Transverse colon (tissue), 4 donors: ENCODE results near the gene CORIN. TPM values are rescaled to one million over a fixed set of nuclear protein-coding genes. Genes with fewer than 3 reads are reported as not detected.

Source experiments
- DNase-seq: peaks from one replicate; pipeline ENCODE4 v3.0.0-alpha.2; 2019
- H3K27ac ChIP-seq, 4 donors: fragments of 200-600 bp; sonication (generic); 2 replicates each; pipeline ENCODE4 v1.5.1; 2016 to 2018; ENCODE audit warnings: inconsistent platforms in 4 of 4
- H3K27me3 ChIP-seq: fragments of 200-600 bp; sonication (generic); 2 replicates; pipeline ENCODE4 v1.5.1; 2017; ENCODE audit warnings: inconsistent platforms
- H3K36me3 ChIP-seq, 4 donors: fragments of 200-600 bp; sonication (generic); 2 replicates each; pipeline ENCODE4 v1.5.1; 2017 to 2019; ENCODE audit warnings: inconsistent platforms in 4 of 4
- H3K4me1 ChIP-seq, 4 donors: fragments of 200-600 bp; sonication (generic); 2 replicates each; pipeline ENCODE4 v1.5.1; 2017 to 2020; ENCODE audit warnings: inconsistent platforms in 4 of 4
- H3K4me3 ChIP-seq, 4 donors: fragments of 200-600 bp; sonication (generic); 1 replicate in 1 of 4; 2 replicates in 3 of 4; pipeline versions ENCODE4 v1.5.1 to v1.6.1; 2017 to 2019; ENCODE audit warnings: inconsistent platforms in 4 of 4
- H3K9me3 ChIP-seq, 2 donors: fragments of 200-600 bp; sonication (generic); 2 replicates each; pipeline ENCODE4 v1.5.1; 2017 to 2019; ENCODE audit warnings: inconsistent platforms in 2 of 2
- EP300 ChIP-seq: sonication (generic); formaldehyde crosslinking; IDR thresholded peaks from one replicate; pipeline ENCODE4 v1.6.1; 2017; ENCODE audit warnings: antibody characterized with exemption, low read depth
- POLR2A ChIP-seq: fragments of 450-650 bp; IDR thresholded peaks from one replicate; pipeline ENCODE4 v1.6.1; 2016; ENCODE audit warnings: antibody characterized with exemption, mild to moderate bottlenecking, moderate library complexity
- POLR2AphosphoS5 ChIP-seq, 3 donors: sonication (generic); formaldehyde crosslinking; IDR thresholded peaks; one replicate each; pipeline ENCODE4 v1.6.1; 2016; ENCODE audit warnings: antibody characterized with exemption in 3 of 3
- WGBS, 2 donors: methylation state at CpG; one replicate each; pipeline ENCODE4 v1.1.5; 2018; ENCODE audit warnings: low coverage in 1 of 2; 5-methylcytosine and 5-hydroxymethylcytosine counted together
- in situ Hi-C, 4 donors: fragments of 200-750 bp; cut with MboI; loops; one replicate each; pipeline versions ENCODE4 v1.15.0 to v1.15.1; 2017; ENCODE audit warnings: low sequenced_read_pairs in 3 of 4, low pct_ligation_motif_present in 1 of 4, low pct_unique_long_range_greater_than_20kb in 1 of 4
- intact Hi-C: fragments of 100-400 bp; cut with DNase I; formaldehyde crosslinking; loops from one replicate; pipeline ENCODE4 v1.15.1; 2023; ENCODE audit warnings: low total_unique reads
- total RNA-seq, 4 donors: library from RNA; depleted of rRNA; stranded (reverse); fragments of >200 nt; gene quantifications; one replicate each; pipeline ENCODE4 v1.1.0, GENCODE V29; 2016
- TF ChIP-seq, protein P1 (sequence below), 5 experiments: fragments of 200-600 bp in 3 of 5; fragments of 450-650 bp in 2 of 5; sonication (generic) in 3 of 5; IDR thresholded peaks; 1 replicate in 2 of 5; 2 replicates in 3 of 5; pipeline ENCODE4 v1.5.1; 2016 to 2017; ENCODE audit warnings: antibody characterized with exemption in 5 of 5, inconsistent platforms in 3 of 5, mild to moderate bottlenecking in 2 of 5, moderate library complexity in 1 of 5

The CORIN gene
- total RNA-seq, 4 donors from 2014 or later: 0.82 to 1.6 TPM; not detected in 2

- H3K4me1 ChIP-seq: no peaks in the 10 kb centered on the region
- H3K4me3 ChIP-seq: no peak overlapping the region
- 76 to 83% methylated on average over 4 of the region's 4 CpGs for WGBS, 2 donors
- no peaks in the 10 kb centered on the region for H3K9me3 ChIP-seq
- intact Hi-C loops (no loop called here), in situ Hi-C loops (no loop called here)
- no peak overlapping the region for H3K27ac ChIP-seq
- no peak for DNase-seq
- no peaks in the 10 kb centered on the region for H3K27me3 ChIP-seq
- H3K36me3 ChIP-seq: no peaks in the 10 kb centered on the region
- TF ChIP-seq POLR2A (no peak), EP300 (no peak), POLR2AphosphoS5 (IDR thresholded peaks at IDR 0.05) (no peak)
- TF ChIP-seq, protein P1, sequence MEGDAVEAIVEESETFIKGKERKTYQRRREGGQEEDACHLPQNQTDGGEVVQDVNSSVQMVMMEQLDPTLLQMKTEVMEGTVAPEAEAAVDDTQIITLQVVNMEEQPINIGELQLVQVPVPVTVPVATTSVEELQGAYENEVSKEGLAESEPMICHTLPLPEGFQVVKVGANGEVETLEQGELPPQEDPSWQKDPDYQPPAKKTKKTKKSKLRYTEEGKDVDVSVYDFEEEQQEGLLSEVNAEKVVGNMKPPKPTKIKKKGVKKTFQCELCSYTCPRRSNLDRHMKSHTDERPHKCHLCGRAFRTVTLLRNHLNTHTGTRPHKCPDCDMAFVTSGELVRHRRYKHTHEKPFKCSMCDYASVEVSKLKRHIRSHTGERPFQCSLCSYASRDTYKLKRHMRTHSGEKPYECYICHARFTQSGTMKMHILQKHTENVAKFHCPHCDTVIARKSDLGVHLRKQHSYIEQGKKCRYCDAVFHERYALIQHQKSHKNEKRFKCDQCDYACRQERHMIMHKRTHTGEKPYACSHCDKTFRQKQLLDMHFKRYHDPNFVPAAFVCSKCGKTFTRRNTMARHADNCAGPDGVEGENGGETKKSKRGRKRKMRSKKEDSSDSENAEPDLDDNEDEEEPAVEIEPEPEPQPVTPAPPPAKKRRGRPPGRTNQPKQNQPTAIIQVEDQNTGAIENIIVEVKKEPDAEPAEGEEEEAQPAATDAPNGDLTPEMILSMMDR (IDR thresholded peaks at IDR 0.05): no peak
Measured at GRCh38 chr4:47746122-47746521, 91.7 kb downstream of the CORIN start.

- no peaks in the 10 kb centered on the region for H3K27me3 ChIP-seq
- in situ Hi-C loops (no loop called here), intact Hi-C loops (no loop called here)
- no peaks in the 10 kb centered on the region for H3K36me3 ChIP-seq
- TF ChIP-seq, protein P1 (IDR thresholded peaks at IDR 0.05): no peak
- TF ChIP-seq POLR2A: no peak
- TF ChIP-seq POLR2AphosphoS5 (IDR thresholded peaks at IDR 0.05): no peak
- TF ChIP-seq EP300: no peak
- H3K4me3 ChIP-seq: no peak overlapping the region
- H3K4me1 ChIP-seq: no peaks in the 10 kb centered on the region
- no peak for DNase-seq
- 60 to 63% methylated on average over 2 of the region's 2 CpGs for WGBS, 2 donors
- H3K9me3 ChIP-seq: peaks cover 0 to 4% of the 10 kb centered on the region in 2 donors
- H3K27ac ChIP-seq: no peak overlapping the region
Measured at GRCh38 chr4:47744843-47745382, 93.0 kb downstream of the CORIN start.

- Histone ChIP-seq H3K36me3 (no peaks in the 10 kb centered on the region), H3K4me1 (no peaks in the 10 kb centered on the region), H3K27me3 (no peaks in the 10 kb centered on the region), H3K4me3 (no peak overlapping the region), H3K9me3 (peaks cover 2 to 5% of the 10 kb centered on the region in 2 donors), H3K27ac (no peak overlapping the region)
- TF ChIP-seq, protein P1 (IDR thresholded peaks at IDR 0.05): no peak
- no peak for TF ChIP-seq POLR2A
- no peak for TF ChIP-seq EP300
- intact Hi-C loops (no loop called here), in situ Hi-C loops (no loop called here)
- DNase-seq: no peak
- WGBS, 2 donors: 49% methylated on average over 2 of the region's 2 CpGs; no CpG with 5 or more reads in 1 of the 2 donors
Measured at GRCh38 chr4:47744253-47744652, 93.6 kb downstream of the CORIN start.

DNA sequence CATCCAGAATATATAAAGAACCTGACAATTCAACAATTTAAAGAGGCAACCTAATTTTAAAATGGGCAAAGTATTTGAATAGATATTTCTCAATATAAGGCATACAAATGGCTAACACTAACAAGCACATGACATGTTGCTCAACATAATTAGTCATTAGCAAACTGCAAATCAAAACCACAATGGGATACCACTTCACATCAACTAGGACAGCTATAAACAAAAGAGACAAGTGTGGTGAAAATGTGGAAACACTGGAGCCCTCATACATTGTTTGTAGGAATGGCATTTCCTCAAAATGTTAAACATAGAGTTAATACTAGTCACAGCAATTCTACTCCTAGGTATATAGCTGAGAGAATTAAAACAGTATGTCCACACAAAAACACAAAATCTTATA is 96.7 kb downstream of the CORIN start:
- H3K9me3 ChIP-seq: peaks cover 5 to 7% of the 10 kb centered on the region in 2 donors
- no peaks in the 10 kb centered on the region for H3K4me1 ChIP-seq
- DNase-seq: no peak
- no peaks in the 10 kb centered on the region for H3K27me3 ChIP-seq
- H3K4me3 ChIP-seq: no peak overlapping the region
- intact Hi-C loops (no loop called here), in situ Hi-C loops (no loop called here)
- TF ChIP-seq, protein P1 (IDR thresholded peaks at IDR 0.05): no peak
- H3K36me3 ChIP-seq: no peaks in the 10 kb centered on the region
- no peak overlapping the region for H3K27ac ChIP-seq
